ENCODE measurements around the gene ELF2. TPM values are rescaled to one million over a fixed set of nuclear protein-coding genes. Genes with fewer than 3 reads are reported as not detected.
A peak's percentile ranks its signal among the peaks of the same experiment; 100 is the strongest.

Gene ELF2
- total RNA-seq, 1 experiment from 2014 or later = 44.6 TPM

DNA sequence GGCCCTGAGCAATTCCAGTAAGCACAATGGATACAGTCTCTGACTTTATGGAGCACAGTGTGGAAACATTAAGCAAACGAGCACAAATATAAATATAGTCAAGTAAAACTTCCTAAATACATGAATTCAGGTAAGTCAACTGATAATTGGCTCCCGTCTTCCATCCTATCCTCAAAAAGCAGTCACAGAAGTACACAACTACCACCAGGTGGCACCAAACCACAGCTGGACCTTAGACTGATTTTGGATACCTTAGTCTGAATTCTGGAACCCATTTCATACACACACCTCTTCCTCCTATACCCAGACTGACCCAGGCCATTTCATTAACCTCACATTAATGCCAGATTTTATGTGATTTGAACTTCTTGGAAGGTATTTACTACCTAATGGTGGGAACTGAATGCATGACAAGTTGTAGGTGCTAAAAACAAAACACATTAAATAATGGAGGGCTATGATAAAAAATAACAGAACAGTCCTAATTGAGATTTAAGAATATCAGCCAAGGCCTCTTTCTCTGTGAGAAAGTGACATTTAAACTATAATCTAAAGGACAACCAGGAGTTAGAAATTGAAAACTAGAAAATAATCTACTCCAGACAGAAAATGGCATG lies 77.5 kb downstream of the ELF2 start:
- ATAC-seq (peak; percentile 73), DNase-seq (ENCODE audit: low spot score) (peak; percentile 74)
- POLR2A ChIA-PET = no interaction called here
- peaks cover 30% of the 10 kb centered on the region for H3K4me1 Mint-ChIP-seq
- H3K27me3 Mint-ChIP-seq (ENCODE audit: low read depth) = no peaks in the 10 kb centered on the region
- TF ChIP-seq, protein P1, sequence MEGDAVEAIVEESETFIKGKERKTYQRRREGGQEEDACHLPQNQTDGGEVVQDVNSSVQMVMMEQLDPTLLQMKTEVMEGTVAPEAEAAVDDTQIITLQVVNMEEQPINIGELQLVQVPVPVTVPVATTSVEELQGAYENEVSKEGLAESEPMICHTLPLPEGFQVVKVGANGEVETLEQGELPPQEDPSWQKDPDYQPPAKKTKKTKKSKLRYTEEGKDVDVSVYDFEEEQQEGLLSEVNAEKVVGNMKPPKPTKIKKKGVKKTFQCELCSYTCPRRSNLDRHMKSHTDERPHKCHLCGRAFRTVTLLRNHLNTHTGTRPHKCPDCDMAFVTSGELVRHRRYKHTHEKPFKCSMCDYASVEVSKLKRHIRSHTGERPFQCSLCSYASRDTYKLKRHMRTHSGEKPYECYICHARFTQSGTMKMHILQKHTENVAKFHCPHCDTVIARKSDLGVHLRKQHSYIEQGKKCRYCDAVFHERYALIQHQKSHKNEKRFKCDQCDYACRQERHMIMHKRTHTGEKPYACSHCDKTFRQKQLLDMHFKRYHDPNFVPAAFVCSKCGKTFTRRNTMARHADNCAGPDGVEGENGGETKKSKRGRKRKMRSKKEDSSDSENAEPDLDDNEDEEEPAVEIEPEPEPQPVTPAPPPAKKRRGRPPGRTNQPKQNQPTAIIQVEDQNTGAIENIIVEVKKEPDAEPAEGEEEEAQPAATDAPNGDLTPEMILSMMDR (IDR thresholded peaks at IDR 0.05) = peak; percentile 74
- no peak for TF ChIP-seq ZNF121 (CRISPR knock-in tag; IDR thresholded peaks at IDR 0.05)
- no peaks in the 10 kb centered on the region for H3K9me3 Mint-ChIP-seq
- no peak overlapping the region for H3K27ac Mint-ChIP-seq
- CTCF ChIA-PET = interaction anchor here (1.2 to 4.1 kb wide), 6 partner anchors 11 to 201 kb away, joined by 3 to 23 read pairs (median 5); partner anchors contain the start of gene NAA15
- H3K36me3 Mint-ChIP-seq = peaks cover 10% of the 10 kb centered on the region
- no peak overlapping the region for H3K4me3 Mint-ChIP-seq

DNA sequence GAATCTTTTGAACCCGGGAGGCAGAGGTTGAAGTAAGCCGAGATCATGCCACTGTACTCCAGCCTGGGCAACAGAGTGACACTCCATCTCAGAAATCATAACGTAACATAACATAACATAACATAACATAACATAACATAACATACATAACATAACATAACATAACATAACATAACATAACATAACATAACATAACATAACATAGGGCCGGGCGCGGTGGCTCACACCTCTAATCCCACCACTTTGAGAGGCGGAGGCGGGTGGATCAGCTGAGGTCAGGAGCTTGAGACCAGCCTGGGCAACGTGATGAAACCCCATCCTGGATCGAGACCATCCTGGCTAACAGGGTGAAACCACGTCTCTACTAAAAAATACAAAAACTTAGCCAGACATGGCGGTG lies 84.7 kb downstream of the ELF2 start:
- Mint-ChIP-seq H3K4me3 (no peak overlapping the region), H3K27me3 (ENCODE audit: low read depth) (no peaks in the 10 kb centered on the region)

DNA sequence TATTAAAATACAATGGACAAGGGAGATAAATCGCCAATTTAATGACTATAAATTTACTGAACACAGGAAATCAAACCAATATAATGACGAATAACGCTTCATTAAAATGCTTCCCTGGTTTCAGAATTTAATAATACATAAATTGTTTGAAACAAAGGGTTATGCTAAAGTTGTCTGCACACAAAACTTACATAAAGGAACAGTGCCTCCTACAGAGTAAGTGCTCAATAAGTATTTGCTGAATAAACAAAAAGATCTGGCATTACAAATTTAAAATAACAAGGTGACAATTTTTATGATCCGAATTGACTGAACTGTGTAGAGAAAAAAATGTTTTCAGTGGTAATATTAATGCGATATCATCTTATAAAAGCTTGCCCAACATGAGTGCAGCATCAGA lies 91.9 kb downstream of the ELF2 start:
- peak overlapping the region; percentile 96 for H3K4me3 Mint-ChIP-seq
- no peak for ATAC-seq
- H3K9me3 Mint-ChIP-seq = no peaks in the 10 kb centered on the region
- ChIA-PET CTCF (interaction anchor here (1.4 kb wide), 1 partner anchor 55 kb away, joined by 5 read pairs; no protein-coding TSS in a partner anchor), POLR2A (interaction anchor here (1.0 kb wide), 1 partner anchor 92 kb away, joined by 4 read pairs; the partner anchor contains the start of gene ELF2)
- no peaks in the 10 kb centered on the region; the same call in 1 of the 2 replicates for H3K27me3 Mint-ChIP-seq (ENCODE audit: low read depth)
- TF ChIP-seq NR1H2 (CRISPR knock-in tag; IDR thresholded peaks at IDR 0.05) (no peak), IRF2 (CRISPR knock-in tag; IDR thresholded peaks at IDR 0.05; ENCODE audit: borderline replicate concordance, low read depth) (no peak), ZNF219 (CRISPR knock-in tag; IDR thresholded peaks at IDR 0.05; ENCODE audit: borderline replicate concordance) (no peak)
- TF ChIP-seq, protein P2, sequence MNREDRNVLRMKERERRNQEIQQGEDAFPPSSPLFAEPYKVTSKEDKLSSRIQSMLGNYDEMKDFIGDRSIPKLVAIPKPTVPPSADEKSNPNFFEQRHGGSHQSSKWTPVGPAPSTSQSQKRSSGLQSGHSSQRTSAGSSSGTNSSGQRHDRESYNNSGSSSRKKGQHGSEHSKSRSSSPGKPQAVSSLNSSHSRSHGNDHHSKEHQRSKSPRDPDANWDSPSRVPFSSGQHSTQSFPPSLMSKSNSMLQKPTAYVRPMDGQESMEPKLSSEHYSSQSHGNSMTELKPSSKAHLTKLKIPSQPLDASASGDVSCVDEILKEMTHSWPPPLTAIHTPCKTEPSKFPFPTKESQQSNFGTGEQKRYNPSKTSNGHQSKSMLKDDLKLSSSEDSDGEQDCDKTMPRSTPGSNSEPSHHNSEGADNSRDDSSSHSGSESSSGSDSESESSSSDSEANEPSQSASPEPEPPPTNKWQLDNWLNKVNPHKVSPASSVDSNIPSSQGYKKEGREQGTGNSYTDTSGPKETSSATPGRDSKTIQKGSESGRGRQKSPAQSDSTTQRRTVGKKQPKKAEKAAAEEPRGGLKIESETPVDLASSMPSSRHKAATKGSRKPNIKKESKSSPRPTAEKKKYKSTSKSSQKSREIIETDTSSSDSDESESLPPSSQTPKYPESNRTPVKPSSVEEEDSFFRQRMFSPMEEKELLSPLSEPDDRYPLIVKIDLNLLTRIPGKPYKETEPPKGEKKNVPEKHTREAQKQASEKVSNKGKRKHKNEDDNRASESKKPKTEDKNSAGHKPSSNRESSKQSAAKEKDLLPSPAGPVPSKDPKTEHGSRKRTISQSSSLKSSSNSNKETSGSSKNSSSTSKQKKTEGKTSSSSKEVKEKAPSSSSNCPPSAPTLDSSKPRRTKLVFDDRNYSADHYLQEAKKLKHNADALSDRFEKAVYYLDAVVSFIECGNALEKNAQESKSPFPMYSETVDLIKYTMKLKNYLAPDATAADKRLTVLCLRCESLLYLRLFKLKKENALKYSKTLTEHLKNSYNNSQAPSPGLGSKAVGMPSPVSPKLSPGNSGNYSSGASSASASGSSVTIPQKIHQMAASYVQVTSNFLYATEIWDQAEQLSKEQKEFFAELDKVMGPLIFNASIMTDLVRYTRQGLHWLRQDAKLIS (CRISPR knock-in tag; IDR thresholded peaks at IDR 0.05; ENCODE audit: borderline replicate concordance) = no peak
- TF ChIP-seq, protein P3, sequence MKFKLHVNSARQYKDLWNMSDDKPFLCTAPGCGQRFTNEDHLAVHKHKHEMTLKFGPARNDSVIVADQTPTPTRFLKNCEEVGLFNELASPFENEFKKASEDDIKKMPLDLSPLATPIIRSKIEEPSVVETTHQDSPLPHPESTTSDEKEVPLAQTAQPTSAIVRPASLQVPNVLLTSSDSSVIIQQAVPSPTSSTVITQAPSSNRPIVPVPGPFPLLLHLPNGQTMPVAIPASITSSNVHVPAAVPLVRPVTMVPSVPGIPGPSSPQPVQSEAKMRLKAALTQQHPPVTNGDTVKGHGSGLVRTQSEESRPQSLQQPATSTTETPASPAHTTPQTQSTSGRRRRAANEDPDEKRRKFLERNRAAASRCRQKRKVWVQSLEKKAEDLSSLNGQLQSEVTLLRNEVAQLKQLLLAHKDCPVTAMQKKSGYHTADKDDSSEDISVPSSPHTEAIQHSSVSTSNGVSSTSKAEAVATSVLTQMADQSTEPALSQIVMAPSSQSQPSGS (CRISPR knock-in tag; IDR thresholded peaks at IDR 0.05; ENCODE audit: borderline replicate concordance, low read depth) = no peak
- H3K4me1 Mint-ChIP-seq = peaks cover 30% of the 10 kb centered on the region
- no peaks in the 10 kb centered on the region for H3K36me3 Mint-ChIP-seq
- DNase-seq (ENCODE audit: low spot score) = no peak
- H3K27ac Mint-ChIP-seq = peak overlapping the region; percentile 96

More for the DNA sequence above, 84.7 kb downstream of the ELF2 start:
- DNase-seq (ENCODE audit: low spot score) (no peak), ATAC-seq (no peak)
- TF ChIP-seq ZNF396 (CRISPR knock-in tag; IDR thresholded peaks at IDR 0.05; ENCODE audit: borderline replicate concordance) (no peak), ZNF423 (CRISPR knock-in tag; IDR thresholded peaks at IDR 0.05) (no peak)
- TF ChIP-seq, protein P4, sequence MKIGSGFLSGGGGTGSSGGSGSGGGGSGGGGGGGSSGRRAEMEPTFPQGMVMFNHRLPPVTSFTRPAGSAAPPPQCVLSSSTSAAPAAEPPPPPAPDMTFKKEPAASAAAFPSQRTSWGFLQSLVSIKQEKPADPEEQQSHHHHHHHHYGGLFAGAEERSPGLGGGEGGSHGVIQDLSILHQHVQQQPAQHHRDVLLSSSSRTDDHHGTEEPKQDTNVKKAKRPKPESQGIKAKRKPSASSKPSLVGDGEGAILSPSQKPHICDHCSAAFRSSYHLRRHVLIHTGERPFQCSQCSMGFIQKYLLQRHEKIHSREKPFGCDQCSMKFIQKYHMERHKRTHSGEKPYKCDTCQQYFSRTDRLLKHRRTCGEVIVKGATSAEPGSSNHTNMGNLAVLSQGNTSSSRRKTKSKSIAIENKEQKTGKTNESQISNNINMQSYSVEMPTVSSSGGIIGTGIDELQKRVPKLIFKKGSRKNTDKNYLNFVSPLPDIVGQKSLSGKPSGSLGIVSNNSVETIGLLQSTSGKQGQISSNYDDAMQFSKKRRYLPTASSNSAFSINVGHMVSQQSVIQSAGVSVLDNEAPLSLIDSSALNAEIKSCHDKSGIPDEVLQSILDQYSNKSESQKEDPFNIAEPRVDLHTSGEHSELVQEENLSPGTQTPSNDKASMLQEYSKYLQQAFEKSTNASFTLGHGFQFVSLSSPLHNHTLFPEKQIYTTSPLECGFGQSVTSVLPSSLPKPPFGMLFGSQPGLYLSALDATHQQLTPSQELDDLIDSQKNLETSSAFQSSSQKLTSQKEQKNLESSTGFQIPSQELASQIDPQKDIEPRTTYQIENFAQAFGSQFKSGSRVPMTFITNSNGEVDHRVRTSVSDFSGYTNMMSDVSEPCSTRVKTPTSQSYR (CRISPR knock-in tag; IDR thresholded peaks at IDR 0.05) = no peak
- CTCF ChIA-PET = interaction anchor here (1.8 kb wide), 1 partner anchor 62 kb away, joined by 5 read pairs; no protein-coding TSS in a partner anchor
- Mint-ChIP-seq H3K36me3 (peaks cover 5% of the 10 kb centered on the region), H3K4me1 (no peaks in the 10 kb centered on the region), H3K9me3 (peaks cover 4% of the 10 kb centered on the region), H3K27ac (no peak overlapping the region)
- POLR2A ChIA-PET = no interaction called here

Measured in WTC11 (cell line).